ENCODE data around the gene KRR1. TPM values are rescaled to one million over a fixed set of nuclear protein-coding genes. Genes with fewer than 3 reads are reported as not detected.
A peak's percentile ranks its signal among the peaks of the same experiment; 100 is the strongest.

KRR1 gene
- total RNA-seq, 2 experiments from 2014 or later, result 144 to 148 TPM

DNA sequence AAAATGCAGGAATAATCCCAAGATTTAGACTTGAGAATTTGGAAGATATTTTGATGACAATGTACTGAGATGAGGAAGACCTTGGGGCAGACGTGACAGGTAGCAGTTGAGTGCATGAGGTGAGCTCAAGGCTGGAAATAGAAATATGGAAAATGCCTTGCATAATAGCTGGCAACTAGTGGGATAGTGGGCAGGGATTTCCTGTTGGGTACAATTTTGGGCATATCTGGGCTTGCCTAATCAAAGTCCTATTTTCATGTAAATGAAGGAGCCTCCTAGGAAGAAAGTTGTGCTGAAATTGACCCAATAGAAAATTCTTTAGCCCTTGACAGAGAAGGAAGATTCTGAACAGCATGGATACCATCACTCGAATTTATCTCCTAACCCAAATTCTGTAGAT, 37.3 kb downstream of the KRR1 start:
- no peaks in the 10 kb centered on the region for H3K27me3 Mint-ChIP-seq
- POLR2A ChIA-PET, result no interaction called here
- H3K27ac Mint-ChIP-seq, result no peak overlapping the region
- H3K4me3 ChIP-seq (ENCODE audit: low read length), result no peak overlapping the region
- H3K4me3 Mint-ChIP-seq, result no peak overlapping the region
- H3K4me1 Mint-ChIP-seq (ENCODE audit: low read depth), result peaks cover 22% of the 10 kb centered on the region
- H3K9me3 ChIP-seq (ENCODE audit: control insufficient read depth in 1 of 2, insufficient read depth in 1 of 2, low read length in 2 of 2), result no peaks in the 10 kb centered on the region
- CTCF ChIA-PET, result interaction anchor here (3.5 kb wide), 1 partner anchor 83 kb away, joined by 10 read pairs; the partner anchor contains the start of gene GLIPR1L2
- no peaks in the 10 kb centered on the region for H3K27me3 ChIP-seq (ENCODE audit: control insufficient read depth in 1 of 2, insufficient read depth in 2 of 2, low read length in 2 of 2)
- TF ChIP-seq, protein P1, sequence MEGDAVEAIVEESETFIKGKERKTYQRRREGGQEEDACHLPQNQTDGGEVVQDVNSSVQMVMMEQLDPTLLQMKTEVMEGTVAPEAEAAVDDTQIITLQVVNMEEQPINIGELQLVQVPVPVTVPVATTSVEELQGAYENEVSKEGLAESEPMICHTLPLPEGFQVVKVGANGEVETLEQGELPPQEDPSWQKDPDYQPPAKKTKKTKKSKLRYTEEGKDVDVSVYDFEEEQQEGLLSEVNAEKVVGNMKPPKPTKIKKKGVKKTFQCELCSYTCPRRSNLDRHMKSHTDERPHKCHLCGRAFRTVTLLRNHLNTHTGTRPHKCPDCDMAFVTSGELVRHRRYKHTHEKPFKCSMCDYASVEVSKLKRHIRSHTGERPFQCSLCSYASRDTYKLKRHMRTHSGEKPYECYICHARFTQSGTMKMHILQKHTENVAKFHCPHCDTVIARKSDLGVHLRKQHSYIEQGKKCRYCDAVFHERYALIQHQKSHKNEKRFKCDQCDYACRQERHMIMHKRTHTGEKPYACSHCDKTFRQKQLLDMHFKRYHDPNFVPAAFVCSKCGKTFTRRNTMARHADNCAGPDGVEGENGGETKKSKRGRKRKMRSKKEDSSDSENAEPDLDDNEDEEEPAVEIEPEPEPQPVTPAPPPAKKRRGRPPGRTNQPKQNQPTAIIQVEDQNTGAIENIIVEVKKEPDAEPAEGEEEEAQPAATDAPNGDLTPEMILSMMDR (IDR thresholded peaks at IDR 0.05), result no peak
- no peak overlapping the region for H3K27ac ChIP-seq (ENCODE audit: low read depth in 1 of 2, low read length in 2 of 2)
- intact Hi-C loops (cut with DNase I, micrococcal nuclease), result no loop called here
- peaks cover 11% of the 10 kb centered on the region for H3K4me1 ChIP-seq (ENCODE audit: insufficient read depth, low read length)
- H3K36me3 Mint-ChIP-seq (ENCODE audit: low read depth), result no peaks in the 10 kb centered on the region
- ATAC-seq (ENCODE audit: poor library complexity) (no peak), DNase-seq (no peak)
- H3K9me3 Mint-ChIP-seq, result no peaks in the 10 kb centered on the region
- no peaks in the 10 kb centered on the region for H3K36me3 ChIP-seq (ENCODE audit: insufficient read depth, low read length)

DNA sequence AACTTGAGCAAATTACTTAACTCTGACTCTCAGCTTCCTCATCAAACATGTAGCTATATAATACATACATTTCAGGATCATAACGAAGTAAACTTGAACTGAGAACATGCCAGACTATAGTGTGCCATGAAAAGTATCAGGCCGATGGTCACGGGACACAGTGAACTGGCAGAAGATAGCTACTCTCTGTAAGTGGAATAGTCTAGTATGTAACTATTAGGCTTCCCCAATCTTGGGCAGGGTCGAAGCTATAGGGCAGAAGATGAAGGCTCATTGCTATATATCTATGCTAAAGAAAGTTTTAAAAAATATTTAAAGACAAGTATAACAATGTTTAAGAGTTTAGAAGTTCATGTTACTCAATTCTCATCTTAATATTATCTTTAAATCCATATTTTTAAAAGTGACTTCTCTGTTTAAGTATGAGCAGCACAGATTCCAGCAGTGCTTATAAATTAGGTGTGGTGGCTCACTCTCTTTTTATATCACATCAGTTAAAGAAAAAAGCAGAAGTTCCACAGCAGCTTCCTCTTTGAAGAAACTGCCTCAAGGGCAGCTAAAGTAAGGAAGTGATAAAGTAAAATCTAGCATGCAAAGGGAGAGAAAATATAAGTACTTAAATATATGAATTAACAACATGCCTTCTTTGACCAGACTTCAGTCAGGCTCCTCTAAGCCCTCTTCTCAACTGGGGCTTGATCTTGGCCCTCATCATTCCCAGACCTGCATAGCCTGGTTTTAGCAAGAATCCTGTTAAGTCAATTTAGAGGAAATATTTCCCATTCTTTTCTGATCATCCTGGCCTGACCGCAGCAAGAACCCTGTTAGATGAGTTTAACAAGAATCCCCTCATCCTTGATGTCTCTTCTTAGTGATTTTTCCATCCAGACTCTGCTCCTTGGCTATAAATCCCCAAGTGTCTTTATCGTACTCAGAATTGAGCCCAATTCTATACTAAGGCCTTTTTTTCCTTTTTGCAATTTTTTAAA, 39.2 kb downstream of the KRR1 start:
- CTCF ChIA-PET, result no interaction called here
- intact Hi-C loops (cut with DNase I, micrococcal nuclease), result no loop called here
- H3K9me3 ChIP-seq (ENCODE audit: control insufficient read depth in 1 of 2, insufficient read depth in 1 of 2, low read length in 2 of 2), result no peaks in the 10 kb centered on the region
- no peak overlapping the region for H3K27ac ChIP-seq (ENCODE audit: low read depth in 1 of 2, low read length in 2 of 2)
- no peak for ATAC-seq (ENCODE audit: poor library complexity)
- H3K36me3 Mint-ChIP-seq (ENCODE audit: low read depth), result no peaks in the 10 kb centered on the region
- no peaks in the 10 kb centered on the region for H3K4me1 ChIP-seq (ENCODE audit: insufficient read depth, low read length)
- no peaks in the 10 kb centered on the region for H3K9me3 Mint-ChIP-seq
- no peak overlapping the region for H3K4me3 Mint-ChIP-seq
- H3K4me1 Mint-ChIP-seq (ENCODE audit: low read depth), result peaks cover 5% of the 10 kb centered on the region
- DNase-seq, result peak in 3 of 14 experiments; percentile 19 to 35 (median 30)
- POLR2A ChIA-PET, result interaction anchor here (0.7 to 1.1 kb wide), 2 partner anchors 8 to 15 kb away, joined by 3 read pairs; partner anchors contain the start of gene GLIPR1
- no peak overlapping the region for H3K4me3 ChIP-seq (ENCODE audit: low read length)
- H3K27ac Mint-ChIP-seq, result no peak overlapping the region
- TF ChIP-seq, protein P1 (IDR thresholded peaks at IDR 0.05), result no peak
- H3K27me3 Mint-ChIP-seq, result no peaks in the 10 kb centered on the region
- no peaks in the 10 kb centered on the region for H3K27me3 ChIP-seq (ENCODE audit: control insufficient read depth in 1 of 2, insufficient read depth in 2 of 2, low read length in 2 of 2)
- no peaks in the 10 kb centered on the region for H3K36me3 ChIP-seq (ENCODE audit: insufficient read depth, low read length)

DNA sequence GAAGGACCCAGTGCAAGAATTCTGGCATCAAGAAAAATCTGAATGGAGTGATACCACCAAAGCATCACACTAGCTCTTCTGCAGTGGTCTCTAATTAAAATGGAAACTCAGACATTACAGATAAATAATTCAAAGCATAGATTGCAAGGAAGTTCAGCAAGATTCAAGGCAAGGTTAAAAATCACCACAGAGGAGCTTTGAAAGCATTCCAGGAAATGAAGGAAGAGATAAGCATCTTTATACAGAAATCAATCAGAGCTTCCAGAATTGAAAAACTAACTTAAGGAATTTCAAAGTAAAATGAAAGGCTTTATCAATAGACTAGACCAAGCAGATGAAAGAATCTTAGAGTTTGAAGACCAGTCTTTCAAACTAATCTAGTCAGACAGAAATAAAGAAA, 51.2 kb downstream of the KRR1 start:
- Histone ChIP-seq H3K27ac (ENCODE audit: low read depth in 1 of 2, low read length in 2 of 2) (no peak overlapping the region), H3K4me1 (ENCODE audit: insufficient read depth, low read length) (peaks cover 19% of the 10 kb centered on the region), H3K9me3 (ENCODE audit: control insufficient read depth in 1 of 2, insufficient read depth in 1 of 2, low read length in 2 of 2) (peaks cover 0 to 5% of the 10 kb centered on the region in 2 experiments), H3K36me3 (ENCODE audit: insufficient read depth, low read length) (no peaks in the 10 kb centered on the region), H3K27me3 (ENCODE audit: control insufficient read depth in 1 of 2, insufficient read depth in 2 of 2, low read length in 2 of 2) (no peaks in the 10 kb centered on the region), H3K4me3 (ENCODE audit: low read length) (no peak overlapping the region)
- Mint-ChIP-seq H3K9me3 (no peaks in the 10 kb centered on the region), H3K27me3 (no peaks in the 10 kb centered on the region), H3K4me1 (ENCODE audit: low read depth) (peaks cover 41% of the 10 kb centered on the region), H3K27ac (no peak overlapping the region), H3K4me3 (no peak overlapping the region), H3K36me3 (ENCODE audit: low read depth) (no peaks in the 10 kb centered on the region)
- CTCF ChIA-PET, result no interaction called here
- ATAC-seq (ENCODE audit: poor library complexity) (no peak), DNase-seq (no peak)
- TF ChIP-seq, protein P1 (IDR thresholded peaks at IDR 0.05), result no peak
- POLR2A ChIA-PET, result interaction anchor here (0.6 to 1.3 kb wide), 3 partner anchors 20 to 69 kb away, joined by 3 to 6 read pairs (median 3); partner anchors contain the start of gene GLIPR1
- intact Hi-C loops (cut with DNase I, micrococcal nuclease), result no loop called here
